ENCODE measurements around the gene PSME3IP1. TPM values are rescaled to one million over a fixed set of nuclear protein-coding genes. Genes with fewer than 3 reads are reported as not detected.

Gene PSME3IP1
- total RNA-seq, 1 donor from 2014 or later: 76.0 TPM

GRCh38 chr16:57145046-57146021 lies 40.5 kb downstream of the PSME3IP1 start:
- no peak for DNase-seq (ENCODE audit: low read depth)

DNA sequence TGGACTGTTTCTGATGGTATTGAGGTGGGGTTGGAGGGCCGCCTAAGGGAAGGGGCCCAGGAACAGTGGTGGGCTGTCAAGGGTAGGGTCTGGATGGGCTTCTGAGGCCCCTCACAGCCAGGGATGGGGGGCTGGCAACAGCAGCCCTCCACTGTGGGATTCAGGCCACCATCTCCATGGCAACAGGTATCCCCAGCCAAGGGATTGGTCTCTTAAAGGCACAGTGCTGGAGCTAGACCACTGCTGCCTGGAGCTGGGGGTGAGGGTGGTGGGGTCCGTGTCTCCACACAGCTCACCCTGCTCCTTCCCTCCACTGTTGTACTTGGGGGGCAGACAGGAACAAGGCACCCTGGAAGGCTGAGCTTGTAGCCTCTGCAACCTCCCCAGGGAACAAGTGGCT lies 41.8 kb downstream of the PSME3IP1 start:
- no peak for DNase-seq (ENCODE audit: low read depth)

GRCh38 chr16:57143149-57143921 lies 42.5 kb downstream of the PSME3IP1 start:
- peak; percentile 85 for DNase-seq (ENCODE audit: low read depth)

DNA sequence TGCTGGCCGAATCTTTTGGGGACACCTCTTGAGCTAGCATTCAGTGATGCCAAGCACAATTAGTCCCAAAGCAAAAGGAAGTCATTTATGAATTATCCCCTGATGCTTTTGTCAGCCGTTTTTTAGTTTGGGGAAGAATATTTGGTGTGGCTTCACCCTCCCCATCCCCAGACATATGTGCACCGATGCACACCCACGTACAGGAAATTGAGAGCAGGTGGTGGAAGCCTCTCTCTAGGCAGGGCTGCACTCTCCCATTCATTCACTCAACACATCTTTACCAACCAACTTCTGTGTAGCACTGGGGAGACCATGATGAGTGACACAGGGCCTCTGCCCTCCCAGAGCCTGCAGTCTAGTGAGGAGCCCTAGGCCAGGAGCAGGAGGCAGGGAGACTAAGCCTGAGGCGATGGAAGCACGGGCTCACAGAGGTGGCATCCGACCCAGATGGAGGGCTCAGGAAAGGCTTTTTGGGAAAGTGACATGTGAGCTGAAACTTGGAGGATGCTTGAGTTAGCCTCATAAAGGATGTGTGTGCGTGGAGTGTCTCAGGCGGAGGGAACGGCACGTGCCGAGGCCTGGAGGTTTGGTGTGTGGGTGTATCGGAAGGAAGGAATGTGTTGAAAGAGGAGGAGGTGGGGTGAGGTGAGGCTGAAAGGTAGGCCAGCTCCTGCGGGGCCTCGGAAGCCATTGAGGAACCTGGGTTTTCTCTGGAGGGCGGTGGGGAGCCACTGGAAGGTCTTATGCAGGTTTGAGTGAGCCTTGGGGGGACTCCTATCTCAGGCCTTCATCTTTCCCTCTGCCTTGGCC lies 43.8 kb downstream of the PSME3IP1 start:
- DNase-seq (ENCODE audit: low read depth): no peak

DNA sequence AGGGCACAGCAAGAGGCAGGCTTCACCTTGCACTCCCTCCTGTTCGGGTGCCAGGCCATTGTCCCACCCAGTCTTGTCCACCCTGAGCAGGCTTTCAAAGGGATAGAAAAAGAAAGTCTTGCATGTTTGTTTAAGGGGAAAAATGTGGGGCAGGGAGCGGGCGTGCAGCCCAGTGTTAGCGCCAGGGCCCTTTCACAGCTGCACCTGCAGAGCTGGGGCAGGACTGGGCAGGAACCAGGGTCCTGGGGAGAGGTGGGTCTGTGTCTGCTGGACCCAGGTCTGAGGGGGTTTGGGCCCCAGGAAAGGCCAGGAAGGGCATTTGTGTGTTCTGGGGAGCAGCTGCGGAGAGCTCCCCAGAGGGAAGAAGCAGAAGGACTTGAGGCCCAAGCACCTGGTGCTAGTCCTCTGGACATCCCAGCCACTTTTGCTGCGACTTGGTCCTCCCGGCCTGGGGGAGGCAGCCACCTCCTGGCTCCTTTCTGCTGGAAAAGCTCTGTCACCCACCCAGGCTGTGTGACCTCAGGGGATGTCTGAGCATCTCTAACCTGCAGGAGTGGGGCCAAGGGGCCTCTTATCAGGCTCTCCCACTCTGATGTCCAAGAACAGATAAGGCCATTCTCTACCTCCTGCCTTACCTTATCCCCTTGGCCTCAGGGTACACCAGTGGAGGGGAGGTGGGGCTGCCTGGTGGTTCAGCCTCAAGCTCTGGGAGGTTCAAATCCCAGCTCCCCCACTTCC lies 44.7 kb downstream of the PSME3IP1 start:
- DNase-seq (ENCODE audit: low read depth): no peak

DNA sequence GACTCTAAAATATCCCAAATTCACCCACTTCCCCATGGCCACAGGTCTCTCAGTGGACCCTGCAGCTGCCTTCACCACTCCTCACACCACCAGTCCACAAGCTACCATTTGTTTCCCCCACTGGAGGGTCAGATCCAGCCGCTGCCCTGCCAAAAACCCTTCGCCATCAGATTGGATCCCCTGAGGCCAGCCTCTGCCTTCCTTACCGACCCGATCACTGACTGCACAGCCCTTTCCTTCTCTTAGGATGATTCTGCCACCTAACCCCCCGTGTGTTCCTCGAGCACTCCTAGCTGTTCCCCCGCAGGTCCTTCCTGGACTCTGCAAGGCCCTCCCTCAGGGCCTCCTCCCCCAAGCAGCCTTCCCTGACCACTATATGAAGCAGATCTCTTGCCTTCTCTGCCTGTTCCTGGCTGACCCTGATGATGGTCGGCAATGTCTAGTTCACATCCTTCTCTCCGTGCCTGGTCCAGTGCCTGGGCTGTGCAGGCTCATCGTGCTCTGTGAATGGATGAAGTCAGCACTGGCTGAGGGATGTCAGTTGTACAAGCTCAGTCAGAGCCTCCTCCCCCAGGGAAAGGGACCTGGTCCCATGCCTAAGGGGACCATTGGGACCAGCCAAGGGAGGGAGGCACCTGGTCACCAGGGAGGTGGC lies 47.4 kb downstream of the PSME3IP1 start:
- DNase-seq (ENCODE audit: low read depth): no peak

DNA sequence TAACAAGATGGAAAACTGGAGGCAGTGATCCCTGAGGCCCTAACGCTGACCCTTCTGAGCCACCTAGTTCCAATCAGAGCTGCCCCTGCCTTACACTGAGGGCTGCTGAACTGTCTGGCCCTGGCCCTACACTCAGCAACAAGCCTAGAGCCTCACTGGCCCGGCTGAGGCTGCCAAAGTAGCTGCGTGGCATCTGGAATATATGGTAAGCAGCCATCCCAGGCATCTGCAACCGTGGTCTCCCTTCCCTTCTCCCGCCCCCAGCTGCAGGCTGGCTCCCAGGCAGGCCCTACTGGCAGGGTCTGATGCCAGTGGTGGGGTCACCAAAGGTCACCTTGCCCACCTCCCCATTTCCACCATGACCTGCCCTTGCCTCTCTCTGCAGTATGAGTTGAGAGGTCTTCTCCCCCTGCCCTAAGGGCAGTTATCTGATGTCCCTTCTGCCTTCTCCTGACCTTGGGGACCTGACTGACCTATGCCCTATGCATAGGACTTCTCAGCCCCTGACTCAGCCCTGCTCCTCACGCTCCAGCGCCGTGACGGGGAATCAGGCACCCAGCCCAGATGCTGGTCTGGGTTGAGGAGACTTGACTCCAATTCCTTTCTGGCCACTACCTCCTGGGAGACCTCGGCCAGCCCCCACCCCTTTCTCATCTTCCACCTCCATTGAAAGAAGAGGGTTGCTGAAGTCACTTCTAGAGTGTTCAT lies 48.1 kb downstream of the PSME3IP1 start:
- no peak for DNase-seq (ENCODE audit: low read depth)

GRCh38 chr16:57137043-57137442 lies 48.8 kb downstream of the PSME3IP1 start:
- DNase-seq (ENCODE audit: low read depth): no peak

DNA sequence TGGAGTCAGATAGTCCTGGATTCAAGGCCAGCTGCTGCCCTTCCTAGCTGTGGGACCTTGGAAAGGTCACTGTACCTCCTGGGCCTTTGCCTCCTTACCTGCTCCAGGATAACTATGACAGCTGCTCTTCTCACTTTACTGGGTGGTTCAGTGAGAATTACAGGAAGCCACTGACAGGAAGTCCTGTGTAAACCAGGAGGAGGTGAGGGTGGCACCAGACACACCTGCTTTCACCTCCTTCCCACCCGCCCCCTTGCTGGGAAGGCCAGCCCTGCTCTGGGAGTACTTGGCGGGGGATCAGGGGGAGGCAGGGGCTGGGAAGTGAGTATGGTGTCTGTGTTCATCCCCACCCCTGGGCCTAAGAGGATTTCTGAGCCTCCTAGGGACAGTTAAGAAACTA lies 50.9 kb downstream of the PSME3IP1 start:
- no peak for DNase-seq (ENCODE audit: low read depth)

DNA sequence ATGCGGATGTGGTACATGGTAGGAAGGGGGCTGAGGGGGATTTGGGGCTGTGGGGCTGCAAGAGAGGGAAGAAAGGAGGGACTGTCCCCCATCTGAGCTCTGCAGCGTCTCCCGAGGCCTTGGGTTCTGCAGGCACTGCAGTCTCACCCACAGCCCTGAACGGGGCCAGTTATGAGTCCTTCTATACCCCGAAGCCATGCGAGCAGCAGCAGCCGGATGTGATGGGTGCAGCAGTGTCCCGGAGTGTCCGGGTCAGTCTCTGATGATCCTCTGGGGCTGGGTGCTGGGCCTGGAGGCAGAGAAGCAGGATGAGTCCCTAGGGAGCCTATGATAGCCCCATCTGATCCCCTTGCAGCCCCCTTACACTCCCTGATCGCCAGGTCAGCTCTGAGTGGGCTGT lies 52.0 kb downstream of the PSME3IP1 start:
- DNase-seq (ENCODE audit: low read depth): no peak

GRCh38 chr16:57133031-57133430 lies 52.8 kb downstream of the PSME3IP1 start:
- no peak for DNase-seq (ENCODE audit: low read depth)

DNA sequence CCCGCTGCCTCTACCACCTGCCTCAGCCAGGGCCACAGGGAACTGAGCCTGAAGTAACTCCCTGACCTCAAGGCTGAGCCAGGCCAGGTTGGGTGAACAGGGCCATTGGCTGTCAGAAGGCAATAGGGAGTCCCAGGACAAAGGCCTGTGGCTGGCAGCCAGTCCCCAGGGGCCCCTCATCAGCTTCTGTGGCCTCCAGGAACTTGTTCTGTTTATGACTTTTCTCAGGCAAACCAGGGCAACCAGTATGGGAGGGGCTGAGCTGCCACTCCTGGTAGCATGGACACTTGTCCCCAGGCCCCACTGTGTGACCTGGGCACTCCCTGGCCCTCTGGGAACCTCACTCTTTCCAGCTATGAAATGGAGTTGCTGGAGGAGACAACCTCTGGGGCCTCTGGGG lies 53.4 kb downstream of the PSME3IP1 start:
- DNase-seq (ENCODE audit: low read depth): no peak

DNA sequence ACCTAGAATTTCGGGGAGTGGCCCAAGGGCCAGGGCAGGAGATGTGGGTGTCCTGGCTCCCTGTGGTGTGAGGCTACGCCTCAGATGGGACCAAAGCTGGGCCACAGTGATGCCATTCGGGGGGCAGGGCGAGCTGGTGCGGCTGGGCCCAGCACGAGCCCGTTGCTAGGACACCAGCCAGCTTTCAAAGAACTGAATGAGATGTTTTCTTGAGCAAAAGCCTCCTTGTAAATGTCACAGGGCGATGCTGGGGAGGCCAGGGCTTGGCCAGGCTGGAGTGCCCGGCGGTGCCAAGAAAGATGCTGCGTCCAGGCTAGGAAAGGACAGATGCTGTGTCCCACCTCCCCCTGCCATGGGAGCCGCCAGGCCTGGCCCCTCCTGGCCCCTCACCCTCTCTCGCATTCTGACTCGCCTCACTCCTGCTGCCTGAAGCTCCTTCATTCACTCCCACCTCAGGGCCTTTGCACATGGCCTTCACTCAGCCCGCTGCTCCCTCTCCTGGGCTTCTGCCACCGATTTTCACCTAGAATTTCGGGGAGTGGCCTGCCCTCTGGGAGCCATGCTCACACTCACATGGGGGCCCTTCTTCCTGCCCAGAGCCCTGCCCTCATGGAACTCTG lies 54.4 kb downstream of the PSME3IP1 start:
- DNase-seq (ENCODE audit: low read depth): no peak

GRCh38 chr16:57130950-57131321 lies 54.9 kb downstream of the PSME3IP1 start:
- DNase-seq (ENCODE audit: low read depth): no peak

- no peak for DNase-seq (ENCODE audit: low read depth)
These were observed 57.0 kb downstream of the PSME3IP1 start for GRCh38 chr16:57128771-57129389.

GRCh38 chr16:57127836-57128235 lies 58.0 kb downstream of the PSME3IP1 start:
- DNase-seq (ENCODE audit: low read depth): no peak

DNA sequence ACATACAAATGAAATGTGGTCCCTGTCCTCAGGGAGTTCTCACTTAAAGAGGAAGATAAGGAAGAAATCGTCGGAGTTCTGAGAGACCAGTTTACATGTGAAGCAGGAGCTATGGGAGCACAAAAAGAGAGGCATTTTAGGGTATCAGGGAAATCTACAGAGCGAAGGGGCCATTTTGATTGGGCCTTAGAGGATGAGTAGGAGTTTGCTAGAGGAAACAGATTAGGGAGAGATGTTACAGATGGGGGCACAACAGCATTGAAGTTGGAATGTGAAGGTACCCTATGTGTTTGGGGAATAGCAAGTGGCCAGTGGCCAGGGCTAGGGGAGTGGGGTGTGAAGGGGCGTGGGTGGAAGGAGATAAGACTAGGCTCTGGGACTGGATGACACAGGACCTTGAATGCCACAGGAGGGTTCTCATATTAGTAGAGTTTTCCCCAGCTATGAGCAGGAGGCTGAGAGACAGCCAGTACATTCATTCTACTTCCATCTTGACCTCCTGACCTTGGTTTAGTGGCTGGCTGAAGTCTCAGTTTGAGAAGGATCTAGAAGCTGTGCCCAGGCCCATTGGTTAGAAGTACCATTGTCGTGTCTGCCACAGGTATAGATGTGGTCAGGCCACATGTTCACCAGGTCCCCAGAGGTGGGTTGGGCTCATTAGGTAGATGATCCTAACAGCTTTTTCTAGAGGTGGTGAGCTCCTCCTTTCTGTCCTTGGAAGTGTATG lies 58.6 kb downstream of the PSME3IP1 start:
- DNase-seq (ENCODE audit: low read depth): no peak

DNA sequence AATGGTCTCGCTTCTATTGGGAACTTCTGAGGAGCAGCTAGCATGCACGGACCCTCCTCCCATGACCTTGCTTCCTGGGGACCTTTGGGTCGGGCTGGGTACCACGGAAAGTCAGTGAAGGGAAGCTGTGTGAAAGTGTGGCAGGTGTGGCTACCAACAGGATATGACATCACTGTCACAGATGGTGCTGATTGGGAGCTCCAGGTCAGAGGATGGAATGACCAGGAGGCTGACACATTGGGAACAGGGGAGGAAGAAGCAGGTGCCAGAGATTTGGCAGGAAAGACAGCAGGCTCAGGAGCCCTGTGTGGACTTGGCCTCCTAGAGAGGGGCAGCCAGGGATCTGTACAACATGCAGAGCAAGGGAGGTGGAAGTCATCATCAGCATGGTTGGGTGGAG lies 59.4 kb downstream of the PSME3IP1 start:
- no peak for DNase-seq (ENCODE audit: low read depth)
